Measurements from ENCODE around the gene LGR6. TPM values are rescaled to one million over a fixed set of nuclear protein-coding genes. Genes with fewer than 3 reads are reported as not detected.

The LGR6 gene
- total and polyA plus RNA-seq, 2 of the 8 experiments (the other 6 are each of a cell fraction or from before 2014, with no cell fraction given) = 0.50 to 1.0 TPM

DNA sequence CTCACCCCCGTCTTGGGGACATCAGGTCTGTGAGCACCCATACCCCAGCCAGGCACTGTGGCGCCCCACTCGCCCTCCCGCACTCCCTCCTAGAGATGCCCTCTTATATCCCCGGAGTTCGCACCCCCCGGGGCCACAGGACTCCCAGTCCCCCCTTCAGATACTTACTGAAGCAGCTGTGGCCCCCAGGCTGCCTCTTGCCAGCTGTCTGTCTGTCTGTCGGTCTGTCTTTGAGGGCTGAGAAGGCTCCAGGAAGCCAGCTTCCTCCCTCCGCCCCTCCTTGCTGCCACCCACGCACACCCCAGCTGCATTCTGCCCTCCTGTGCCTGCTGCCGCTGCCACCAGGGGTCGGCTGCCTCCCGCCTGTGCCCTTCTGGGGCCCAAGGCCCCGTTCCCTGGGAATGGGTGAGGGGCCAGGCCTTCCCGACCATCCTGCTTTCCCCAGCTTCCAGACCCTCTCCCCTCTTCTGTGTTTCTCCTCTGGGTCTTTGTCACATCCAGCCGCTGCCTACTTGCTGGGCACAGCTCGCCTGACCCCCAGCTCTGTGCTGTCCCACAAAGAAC lies 33.1 kb upstream of the LGR6 start, which contains the start of gene PTPN7:
PTPN7 (minus strand) TSS at position 226 of the 564 bp plus-strand sequence. CDS start 1,200 bp downstream, outside the sequence.
- Histone ChIP-seq H2AK5ac (ENCODE audit: low read depth, low read length) (0 out of 2 replicates have a peak within 1 kb of the TSS, but pooled peaks have one; percentile 34), H3K18ac (ENCODE audit: extremely low read depth, low read length) (peak within 1 kb of the TSS; percentile 78), H2BK20ac (ENCODE audit: low read length) (peak within 1 kb of the TSS; percentile 72; the same call in 1 of the 2 replicates), H3K56ac (replicated peaks; ENCODE audit: insufficient read length, low read depth, low read length) (no peak within 1 kb of the TSS), H4K91ac (replicated peaks; ENCODE audit: insufficient read length, low read length) (peak within 1 kb of the TSS; percentile 90), H3K79me1 (ENCODE audit: low read depth, low read length) (no peaks in the 10 kb centered on the region), H2BK15ac (ENCODE audit: low read length) (peak within 1 kb of the TSS; percentile 92), H3K4me3 (ENCODE audit: extremely low read depth in 1 of 4, insufficient read depth in 2 of 4, low read depth in 3 of 4, low read length in 4 of 4) (no peak within 1 kb of the TSS), H3K79me2 (ENCODE audit: control insufficient read depth in 1 of 2, insufficient read depth in 2 of 2, low read length in 2 of 2) (no peaks in the 10 kb centered on the region), H2BK120ac (replicated peaks; ENCODE audit: low read depth, low read length) (no peak within 1 kb of the TSS), H3K23ac (ENCODE audit: insufficient read length) (no peak within 1 kb of the TSS), H2BK12ac (ENCODE audit: low read depth, low read length) (peak within 1 kb of the TSS; percentile 92; the same call in 1 of the 2 replicates), H4K20me1 (replicated peaks in 1 of 2; ENCODE audit: control insufficient read depth in 1 of 2, insufficient read depth in 2 of 2, low read length in 2 of 2) (no peaks in the 10 kb centered on the region), H3K27me3 (replicated peaks in 1 of 4; ENCODE audit: control insufficient read depth in 3 of 4, extremely low read depth in 1 of 4, insufficient read depth in 3 of 4, low read length in 3 of 4) (no peaks in the 10 kb centered on the region), H3K9me3 (ENCODE audit: insufficient read depth in 2 of 2, low read depth in 1 of 2, low read length in 1 of 2) (no peaks in the 10 kb centered on the region; a peak in 1 of 4 replicates), H3K4me1 (replicated peaks in 1 of 4; ENCODE audit: control insufficient read depth in 3 of 4, insufficient read depth in 4 of 4, low read length in 3 of 4) (peaks cover 2 to 29% (median 11%) of the 10 kb centered on the region in 4 experiments), H4K5ac (ENCODE audit: insufficient read length, low read depth, low read length) (no peak within 1 kb of the TSS), H3K9ac (replicated peaks in 1 of 4; ENCODE audit: extremely low read depth in 1 of 4, low read depth in 3 of 4, low read length in 3 of 4) (no peak within 1 kb of the TSS), H3K14ac (ENCODE audit: insufficient read length) (no peak within 1 kb of the TSS), H3K4me2 (ENCODE audit: insufficient read depth in 1 of 2, low read depth in 2 of 2, low read length in 2 of 2) (no peak within 1 kb of the TSS), H2BK5ac (ENCODE audit: low read depth, low read length) (peak within 1 kb of the TSS; percentile 68; the same call in 1 of the 2 replicates), H4K8ac (ENCODE audit: extremely low read depth, insufficient read depth, low read length) (0 out of 2 replicates have a peak within 1 kb of the TSS, but pooled peaks have one; percentile 63), H3K36me3 (ENCODE audit: control insufficient read depth in 2 of 4, insufficient read depth in 4 of 4, low read length in 3 of 4) (no peaks in the 10 kb centered on the region), H3K4ac (replicated peaks; ENCODE audit: insufficient read length, low read depth, low read length) (no peak within 1 kb of the TSS), H2AFZ (ENCODE audit: low read length) (0 out of 2 replicates have a peak within 1 kb of the TSS, but pooled peaks have one; percentile 34), H3K27ac (ENCODE audit: low read depth, low read length) (no peak within 1 kb of the TSS), H3K23me2 (ENCODE audit: low read depth, low read length) (no peaks in the 10 kb centered on the region)
- no peak for DNase-seq (ENCODE audit: low read depth in 1 of 2, low spot score in 2 of 2)
- POLR2A ChIA-PET (ENCODE audit: partially characterized antibody) = no interaction called here
- WGBS, 2 experiments (ENCODE audit: extremely low coverage in 1 of 2, insufficient coverage in 1 of 2, insufficient read length in 1 of 2, insufficient replicate concordance in 2 of 2, low coverage in 1 of 2, low lambda C conversion rate in 2 of 2, missing lambda C conversion rate in 1 of 2) = 79% methylated on average over 16 of the region's 17 CpGs; no CpG with 5 or more reads in 1 of the 2 experiments
- no peak for FAIRE-seq
- CTCF ChIA-PET (ENCODE audit: partially characterized antibody) = interaction anchor here (0.6 to 2.7 kb wide), 11 partner anchors 13 to 1543 kb away, joined by 3 to 10 read pairs (median 4); no protein-coding TSS in a partner anchor
- TF ChIP-seq TCF12 (IDR thresholded peaks at IDR 0.05; ENCODE audit: low read depth, low read length) = no peak
- no peak for TF ChIP-seq TBP (IDR thresholded peaks at IDR 0.05; ENCODE audit: low read depth, low read length)
- no peak for TF ChIP-seq HDAC6 (IDR thresholded peaks at IDR 0.05; ENCODE audit: low read depth, low read length)
- TF ChIP-seq CTCF (IDR thresholded peaks at IDR 0.05; ENCODE audit: control extremely low read depth in 1 of 3, insufficient read depth in 1 of 3, low read depth in 1 of 3, low read length in 3 of 3) = peak; percentile 13 to 27 (median 15); a peak in 2 of 4 replicates
- no peak for TF ChIP-seq CHD1 (IDR thresholded peaks at IDR 0.05; ENCODE audit: low read depth, low read length)
- peak; percentile 64; the same call in 1 of the 2 replicates for TF ChIP-seq EGR1 (IDR thresholded peaks at IDR 0.05; ENCODE audit: borderline replicate concordance, low read depth, low read length)
- no peak for TF ChIP-seq SUZ12 (IDR thresholded peaks at IDR 0.05; ENCODE audit: low read length)
